ENCODE data around the gene FTO.
"Not testable (repeated sequence)": the region's sequence is repeated elsewhere in the genome, so short reads cannot be mapped to it uniquely, and the experiment has no call there.

The FTO gene

DNA sequence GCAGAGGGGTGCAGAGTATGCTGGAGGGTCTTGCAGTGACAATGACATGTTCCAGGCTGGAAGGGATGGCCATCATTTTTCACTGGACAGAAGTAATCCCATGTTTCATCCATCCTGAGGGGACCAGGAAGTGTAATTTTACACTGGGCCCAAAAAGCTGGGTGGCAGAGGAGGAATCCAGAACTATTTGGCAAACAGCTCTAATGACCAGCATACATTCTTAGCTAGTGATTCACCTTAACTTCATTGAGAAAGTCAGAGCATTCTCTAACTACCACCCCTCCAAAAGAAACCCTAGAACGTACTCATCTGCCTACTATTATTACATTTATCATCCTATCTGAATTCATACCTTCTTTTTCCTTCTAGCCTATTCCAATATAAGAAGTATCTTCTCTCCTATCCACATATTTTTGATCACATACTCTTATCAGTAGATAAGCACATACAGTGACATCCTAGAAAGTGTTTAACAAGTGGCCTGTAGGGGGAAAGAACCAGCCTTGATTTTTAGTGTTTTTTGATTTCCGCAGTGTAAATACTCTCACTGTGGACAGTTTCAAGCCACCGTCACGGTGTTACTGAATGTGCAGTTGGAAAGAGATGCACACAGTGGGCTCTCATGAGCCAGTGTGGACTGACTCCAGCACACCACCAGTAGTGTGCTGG is 118.1 kb downstream of the FTO start:
- no peak for DNase-seq

DNA sequence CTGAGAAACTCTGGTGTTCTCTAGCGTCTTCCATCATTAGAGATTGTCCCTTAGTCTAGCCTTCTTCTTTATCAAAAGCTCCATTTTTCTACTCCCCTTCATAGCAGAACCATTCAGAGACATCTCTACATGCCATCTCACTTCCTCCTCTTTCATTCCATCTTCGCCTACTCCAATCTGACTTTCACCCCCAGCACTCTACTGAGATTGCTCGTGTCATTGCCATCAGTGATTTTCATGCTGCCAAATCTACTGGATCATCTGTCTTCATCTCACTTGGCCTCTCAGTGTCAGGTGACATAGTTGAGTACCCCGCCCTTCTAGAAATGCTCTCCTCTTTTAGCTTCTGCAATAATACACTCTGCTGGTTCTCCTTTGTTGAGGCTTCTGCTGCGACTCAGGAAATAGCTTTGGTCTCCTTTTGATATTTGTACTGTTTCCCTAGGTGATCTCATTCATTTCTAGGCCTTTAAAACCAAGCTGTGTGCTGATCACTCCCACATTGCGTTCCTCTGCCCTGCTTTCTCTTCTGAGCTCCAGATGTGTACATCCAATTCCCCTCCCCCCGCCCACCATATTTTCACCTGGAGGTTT is 119.1 kb downstream of the FTO start:
- DNase-seq = no peak

DNA sequence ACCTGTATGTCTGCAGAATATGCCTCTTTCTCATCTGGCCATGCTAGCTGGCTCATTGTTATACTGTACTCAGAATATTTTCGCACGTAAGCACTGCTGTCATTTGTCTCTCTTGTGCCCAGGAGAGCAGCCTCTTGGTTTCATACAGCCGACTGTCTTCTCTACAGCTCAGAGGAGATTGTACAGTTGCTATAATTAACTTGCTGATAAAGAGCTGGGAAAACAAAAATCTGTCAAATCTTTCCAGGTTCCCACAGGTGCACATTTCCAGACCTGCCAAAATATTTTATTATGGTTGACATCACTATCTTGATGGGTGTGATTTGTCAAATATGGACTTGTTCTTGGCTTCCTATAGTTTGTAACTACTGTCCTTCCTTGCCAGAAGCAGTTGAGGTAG is 122.7 kb downstream of the FTO start:
- no peak for DNase-seq

DNA sequence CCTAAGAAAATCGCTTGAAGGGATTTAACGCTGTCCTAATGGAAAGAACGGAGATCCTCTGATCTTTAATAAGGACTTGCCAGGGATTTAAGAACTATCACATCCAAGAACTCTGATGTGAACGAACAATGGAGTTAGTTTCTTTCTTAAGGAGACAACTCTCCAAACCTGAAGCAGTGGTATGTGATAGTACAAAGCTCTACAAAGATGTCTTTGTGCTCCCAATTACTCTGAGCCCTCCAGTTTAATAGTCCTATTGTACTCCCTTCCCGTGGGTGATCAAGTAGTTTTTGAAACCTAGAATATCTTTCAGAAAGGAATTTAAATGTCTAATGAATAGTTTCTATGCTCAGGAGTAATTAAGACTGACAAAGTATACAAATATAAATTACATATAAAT is 123.8 kb downstream of the FTO start:
- DNase-seq = peak in 1 of 51 donors; percentile 51

DNA sequence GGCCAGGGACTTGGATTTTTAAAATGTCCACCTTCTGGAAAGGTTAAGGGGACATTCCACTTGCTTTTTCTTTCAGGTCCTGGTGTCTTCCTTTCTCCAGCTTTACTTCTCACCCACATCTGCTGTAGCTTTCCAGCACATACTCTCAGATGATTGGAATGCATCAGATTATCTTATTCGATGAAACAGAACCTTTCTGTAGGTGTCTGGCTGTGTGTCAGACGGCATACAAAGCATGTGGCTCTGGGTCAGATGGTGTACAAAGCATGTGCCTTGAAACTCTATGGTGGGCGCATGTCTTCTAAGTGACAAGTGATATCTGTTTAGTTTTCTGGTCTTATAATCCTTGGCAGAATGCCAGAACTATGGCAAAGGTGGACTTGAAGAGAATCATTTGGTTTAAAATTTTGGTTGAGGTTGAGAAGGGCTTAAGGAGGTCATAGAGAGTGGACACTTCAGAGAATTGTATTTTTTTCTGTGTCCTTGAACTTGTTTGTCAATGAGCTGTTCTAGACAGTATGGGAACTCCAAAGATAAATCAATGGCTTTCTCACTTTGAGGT is 125.3 kb downstream of the FTO start:
- no peak for DNase-seq

DNA sequence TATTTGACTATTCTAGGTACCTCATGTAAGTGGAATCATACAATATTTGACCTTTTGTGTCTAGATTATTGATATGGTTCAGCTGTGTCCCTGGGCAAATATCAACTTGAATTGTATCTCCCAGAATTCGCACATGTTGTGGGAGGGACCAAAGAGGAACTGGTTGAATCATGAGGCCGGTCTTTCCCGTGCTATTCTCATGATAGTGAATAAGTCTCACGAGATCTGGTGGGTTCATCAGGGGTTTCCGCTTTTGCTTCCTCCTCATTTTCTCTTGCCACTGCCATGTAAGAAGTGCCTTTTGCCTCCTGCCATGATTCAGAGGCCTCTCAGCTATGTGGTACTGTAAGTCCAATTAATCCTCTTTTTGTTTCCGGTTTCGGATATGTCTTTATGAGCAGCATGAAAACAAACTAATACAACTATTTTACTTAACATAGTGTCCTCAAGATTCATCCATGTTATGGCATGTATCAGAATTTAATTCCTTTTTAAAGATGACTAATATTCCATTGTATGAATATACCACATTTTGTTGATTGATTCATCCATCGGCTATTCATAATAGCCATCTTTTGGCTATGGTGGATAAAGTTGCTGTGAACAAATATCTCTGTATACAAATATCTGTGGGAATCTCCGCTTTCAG is 129.1 kb downstream of the FTO start:
- DNase-seq = no peak

DNA sequence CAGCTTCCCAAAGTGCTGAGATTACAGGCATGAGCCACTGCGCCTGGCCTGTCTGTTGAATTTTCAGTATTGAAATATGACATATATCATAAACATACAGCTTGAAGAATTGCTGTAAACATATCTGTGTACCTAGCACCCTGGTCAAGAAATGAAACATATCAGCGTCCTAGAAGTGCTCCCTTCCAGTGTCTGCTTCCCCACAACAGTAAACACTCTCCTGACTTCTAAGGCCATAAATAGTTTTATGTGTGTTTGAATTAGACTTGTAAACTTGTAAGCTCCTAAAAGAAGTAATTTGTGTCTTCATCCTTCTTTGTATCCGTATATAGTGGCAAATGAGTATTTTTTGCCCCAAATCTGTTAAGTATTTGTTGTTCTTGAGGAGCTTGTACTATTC is 132.2 kb downstream of the FTO start:
- no peak for DNase-seq

DNA sequence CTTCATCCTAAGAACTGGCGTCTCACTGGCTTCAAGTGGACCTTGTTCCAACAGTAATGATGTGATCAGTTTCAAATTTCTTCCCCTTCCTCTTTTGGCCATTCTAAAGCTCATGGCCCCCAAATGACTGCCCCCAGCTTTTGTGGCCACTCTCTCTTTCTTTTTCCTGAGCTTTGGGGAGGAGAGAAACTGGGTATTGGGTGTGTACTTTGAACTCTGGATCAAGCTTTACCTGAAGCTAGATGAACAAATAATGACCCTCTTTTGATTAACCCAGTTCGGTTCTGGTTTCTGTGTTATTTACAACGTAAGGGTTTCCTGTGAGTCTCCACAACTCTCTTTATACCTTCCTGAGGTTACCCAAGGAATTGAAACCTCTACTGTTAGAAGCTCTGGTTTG is 132.7 kb downstream of the FTO start:
- no peak for DNase-seq

DNA sequence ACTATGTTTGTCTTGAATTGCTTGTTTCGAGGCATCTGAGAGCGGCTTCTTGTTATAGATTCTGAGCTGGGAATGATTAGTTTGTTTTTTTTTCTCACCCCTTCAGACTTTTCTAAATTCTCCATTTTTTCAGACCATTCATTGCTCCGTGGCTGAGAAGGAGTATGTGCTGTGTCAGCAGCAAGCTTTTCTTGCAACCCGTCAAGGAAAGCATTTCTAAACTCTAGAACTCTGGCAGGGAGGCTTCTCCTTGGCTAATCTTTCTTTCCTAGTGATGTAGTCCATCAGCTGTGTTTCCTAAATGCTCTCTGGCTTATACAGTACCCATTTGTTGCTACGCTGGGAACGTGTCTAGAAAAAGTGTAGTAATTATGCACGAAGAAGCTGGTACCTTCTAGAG is 133.5 kb downstream of the FTO start:
- DNase-seq = peak in 2 of 51 donors; percentile 7 to 11

DNA sequence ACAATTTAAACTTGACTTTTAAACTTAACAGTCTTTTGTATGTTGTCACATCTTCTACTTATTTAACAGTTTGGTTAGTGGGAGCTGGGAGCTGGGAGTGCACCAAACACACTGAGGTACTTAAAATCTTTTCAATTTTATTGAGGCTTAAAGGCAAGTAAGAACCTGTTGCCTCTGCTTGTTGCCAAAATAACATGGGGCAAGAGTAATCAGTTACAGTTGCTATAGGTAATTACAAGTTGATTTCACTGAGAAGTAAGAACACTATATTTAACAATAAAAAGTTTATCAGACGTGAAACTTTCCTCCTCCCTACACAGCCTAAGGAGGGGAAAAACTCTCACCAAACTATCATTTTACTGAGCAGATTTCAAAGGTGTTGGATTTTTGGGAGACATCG is 135.2 kb downstream of the FTO start:
- DNase-seq = no peak

DNA sequence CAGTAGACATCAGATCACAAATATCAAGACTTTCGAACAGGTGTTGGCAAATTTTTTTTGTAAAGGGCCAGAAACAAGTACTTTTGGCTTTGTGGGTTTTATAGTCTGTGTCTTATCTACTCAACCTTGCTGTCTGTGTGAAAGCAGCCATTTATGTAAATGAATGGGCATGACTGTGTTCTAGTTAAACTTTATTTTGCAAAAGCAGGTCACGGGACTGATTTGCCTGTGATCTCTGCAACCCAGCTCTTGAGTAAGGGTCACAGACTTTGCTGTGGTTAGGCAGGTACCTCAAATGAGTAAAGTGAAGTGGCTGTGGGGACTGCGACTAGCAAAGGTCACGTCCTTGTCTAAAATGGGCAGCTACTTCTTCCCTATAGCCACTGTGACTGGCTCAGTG is 136.5 kb downstream of the FTO start:
- no peak for DNase-seq

DNA sequence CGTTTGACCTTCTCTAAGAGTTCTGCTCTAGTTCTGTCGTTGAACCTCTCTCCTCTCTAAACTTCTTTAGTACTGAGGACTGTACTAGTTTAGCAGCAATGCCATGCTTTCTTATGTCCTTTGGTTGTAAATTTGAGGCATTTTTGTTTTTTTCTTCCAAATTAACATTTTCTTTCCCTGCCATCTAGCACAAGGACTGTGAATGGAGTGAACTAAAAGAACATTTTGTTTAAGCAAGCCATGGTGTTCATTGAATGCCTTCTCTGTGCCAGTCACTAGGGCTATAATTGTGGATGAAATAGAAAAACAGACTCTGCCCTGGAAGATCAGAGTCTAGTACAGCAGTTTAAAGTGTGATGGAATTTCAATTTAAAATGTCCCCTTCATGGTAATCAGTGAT is 137.9 kb downstream of the FTO start:
- DNase-seq = peak in 2 of 51 donors; percentile 34 to 65

DNA sequence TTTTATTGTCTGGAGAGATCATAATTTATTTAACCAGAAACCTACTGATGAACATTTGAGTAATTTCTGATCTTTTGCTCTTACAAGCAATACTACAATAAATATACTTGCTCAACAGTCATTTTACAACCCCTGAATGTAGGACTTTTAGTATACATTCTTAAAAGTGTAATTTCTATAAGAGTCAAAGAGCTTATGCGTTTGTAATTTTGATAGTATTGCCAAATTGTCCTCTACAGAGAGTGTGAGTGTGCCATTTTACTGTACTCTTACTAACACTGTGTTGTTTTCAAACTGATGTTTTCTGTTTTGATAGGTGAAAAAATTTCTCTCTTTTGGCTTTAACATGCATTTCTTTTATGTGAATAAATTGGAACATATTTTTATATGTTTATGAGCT is 139.1 kb downstream of the FTO start:
- no peak for DNase-seq

DNA sequence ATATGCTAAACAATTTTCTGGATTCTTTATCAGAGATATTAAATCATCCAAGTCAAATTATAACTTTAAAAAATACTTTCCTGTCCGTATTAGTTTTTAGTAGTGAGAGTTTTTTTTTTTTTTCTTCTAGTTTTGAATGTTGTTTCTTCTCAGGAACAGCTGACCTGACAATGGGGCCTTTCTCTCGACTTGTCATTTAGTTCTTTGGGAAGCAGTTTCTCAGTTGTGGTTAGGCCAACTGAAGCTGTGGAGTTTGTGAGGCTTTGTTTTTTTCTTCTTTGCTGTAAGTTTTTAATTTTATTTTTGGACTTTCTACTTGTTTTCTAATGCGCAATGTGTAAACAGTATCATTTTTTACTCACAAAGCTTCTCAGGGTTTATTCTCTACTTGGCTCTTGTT is 140.8 kb downstream of the FTO start:
- peak in 7 of 51 donors; percentile 5 to 29 (median 10) for DNase-seq

DNA sequence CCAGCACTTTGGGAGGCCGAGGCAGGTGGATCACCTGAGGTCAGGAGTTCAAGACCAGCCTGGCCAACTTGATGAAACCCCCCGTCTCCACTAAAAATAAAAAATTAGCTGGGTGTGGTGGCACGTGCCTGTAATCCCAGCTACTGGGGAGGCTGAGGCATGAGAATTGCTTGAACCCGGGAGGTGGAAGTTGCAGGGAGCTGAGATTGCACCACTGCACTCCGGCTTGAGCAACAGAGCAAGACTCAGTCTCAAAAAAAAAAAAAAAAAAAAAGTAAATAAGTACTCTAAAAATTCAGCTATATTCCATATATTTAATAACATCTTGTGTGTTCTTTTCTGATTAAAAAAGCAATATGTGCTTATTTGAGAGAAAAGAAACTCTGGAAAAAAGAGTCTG is 142.6 kb downstream of the FTO start:
- not testable (repeated sequence) for DNase-seq

DNA sequence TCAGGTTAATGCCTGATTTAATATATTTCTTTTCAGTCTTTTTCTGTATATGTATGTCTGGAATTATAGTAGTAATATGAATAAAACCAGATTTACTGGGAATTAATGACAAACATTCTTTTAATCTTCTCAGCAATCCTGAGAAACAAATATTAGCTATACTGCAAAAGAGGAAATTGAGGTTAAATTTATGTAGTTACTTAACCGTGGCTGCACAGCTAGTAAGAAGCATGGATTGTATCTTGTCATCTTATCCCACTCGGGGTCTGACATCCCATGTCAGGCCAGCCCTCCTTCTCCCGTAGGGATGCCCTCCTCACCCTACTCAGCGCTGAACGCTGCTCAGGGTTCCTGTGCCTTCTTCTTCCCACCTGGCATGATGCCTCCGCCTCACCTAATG is 143.0 kb downstream of the FTO start:
- no peak for DNase-seq

DNA sequence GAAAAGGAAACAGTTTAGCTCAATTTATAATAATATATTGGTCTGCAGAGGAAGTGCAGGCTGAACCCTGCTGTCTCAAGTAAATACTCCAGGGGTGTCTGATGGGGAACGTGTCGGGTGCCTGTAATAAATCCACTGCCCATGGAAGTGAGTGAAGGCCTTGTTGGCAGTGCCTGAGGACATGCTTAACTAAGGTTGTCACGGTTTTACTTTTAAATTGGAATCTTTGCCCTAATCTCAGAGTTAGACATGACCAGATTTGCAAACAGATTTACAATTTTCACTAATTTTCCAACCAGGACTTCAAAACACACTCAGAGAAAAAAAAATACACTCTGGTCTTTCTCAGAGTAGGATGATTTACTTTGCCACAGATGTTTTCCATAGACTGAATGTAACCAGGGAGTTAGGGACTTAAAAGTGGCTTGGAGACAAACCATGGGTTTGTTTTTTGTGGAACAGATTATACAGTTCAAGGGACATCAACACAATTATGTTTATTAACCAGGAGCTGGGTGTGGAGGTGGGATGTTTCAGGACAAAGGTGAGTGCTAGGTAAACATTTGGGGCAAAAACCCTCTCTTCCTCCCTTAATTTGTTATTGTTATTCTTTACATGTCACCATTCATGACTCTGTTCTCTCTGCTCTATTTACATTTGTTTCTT is 144.5 kb downstream of the FTO start:
- DNase-seq = no peak

DNA sequence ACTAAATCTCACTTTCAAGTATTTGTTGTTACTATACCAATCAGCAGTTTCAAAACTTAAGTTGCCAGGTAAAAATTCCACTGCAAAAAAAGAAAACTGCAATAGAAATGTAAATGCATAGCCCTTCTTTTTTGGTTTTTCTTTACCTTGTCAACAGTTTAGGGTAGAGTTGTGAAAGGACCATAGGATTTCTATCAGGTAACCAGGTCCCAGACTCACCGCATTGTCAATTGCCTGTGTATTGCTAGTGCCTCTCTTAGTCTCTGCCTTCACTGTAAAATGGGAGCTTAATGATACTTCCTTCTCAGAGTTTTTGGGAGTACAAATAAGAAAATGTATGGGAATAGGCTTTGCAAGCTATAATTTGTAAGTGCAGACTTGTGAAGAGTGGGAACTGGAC is 145.0 kb downstream of the FTO start:
- no peak for DNase-seq

DNA sequence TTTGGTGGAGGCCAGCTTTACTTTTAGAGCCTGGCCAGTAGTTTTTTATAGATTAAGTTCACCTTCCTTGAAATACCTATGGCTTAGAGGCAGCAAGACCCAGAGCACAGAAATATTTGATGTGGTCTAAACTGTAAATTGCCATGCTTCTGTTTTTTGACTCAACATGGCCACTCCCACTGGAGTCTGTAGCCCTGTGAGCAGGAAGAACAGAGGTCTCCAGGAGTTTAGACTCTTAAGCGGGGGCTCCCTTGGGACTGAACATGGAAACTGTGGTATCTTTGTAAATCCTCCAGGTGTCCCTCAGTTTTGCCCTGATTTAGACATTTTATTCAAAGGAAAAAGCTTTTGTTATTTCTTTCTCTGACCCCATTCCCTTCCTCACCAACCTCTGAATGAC is 145.6 kb downstream of the FTO start:
- DNase-seq = no peak

DNA sequence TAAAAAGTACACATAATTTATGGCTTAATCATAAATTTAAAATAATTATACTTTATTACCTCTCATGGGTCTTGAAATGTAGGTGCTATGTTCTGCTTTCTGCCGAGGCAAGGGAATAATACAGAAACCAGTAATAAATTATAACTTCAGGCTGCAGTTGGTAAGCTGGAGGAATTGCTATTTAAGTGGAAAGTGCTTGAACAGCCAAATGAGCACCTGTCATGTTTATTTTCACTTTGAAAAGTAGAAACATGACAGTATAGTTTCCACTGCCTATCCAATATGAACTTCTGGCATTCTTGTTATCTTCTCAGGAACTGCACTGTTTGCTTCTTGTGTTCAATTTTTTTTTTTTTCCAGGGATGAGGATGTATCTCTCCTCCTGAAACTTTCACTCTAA is 146.0 kb downstream of the FTO start:
- DNase-seq = no peak

DNA sequence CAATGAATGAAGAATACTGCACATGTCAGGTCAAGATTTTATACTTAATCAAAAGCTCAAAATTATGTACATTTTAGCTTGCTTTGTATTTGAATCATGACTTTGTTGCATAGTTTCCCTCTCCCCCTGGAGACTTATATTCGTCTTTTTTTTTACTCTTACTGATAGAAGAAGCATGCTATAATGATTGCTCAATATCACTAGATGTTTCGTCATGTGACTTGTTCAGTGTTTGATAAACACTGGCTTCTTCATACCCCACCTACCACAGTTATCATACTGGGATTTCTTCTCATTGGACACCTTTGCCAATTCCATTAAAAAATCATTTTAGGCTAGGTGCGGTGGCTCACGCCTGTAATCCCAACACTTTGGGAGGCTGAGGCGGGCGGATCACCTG is 148.7 kb downstream of the FTO start:
- DNase-seq = no peak

DNA sequence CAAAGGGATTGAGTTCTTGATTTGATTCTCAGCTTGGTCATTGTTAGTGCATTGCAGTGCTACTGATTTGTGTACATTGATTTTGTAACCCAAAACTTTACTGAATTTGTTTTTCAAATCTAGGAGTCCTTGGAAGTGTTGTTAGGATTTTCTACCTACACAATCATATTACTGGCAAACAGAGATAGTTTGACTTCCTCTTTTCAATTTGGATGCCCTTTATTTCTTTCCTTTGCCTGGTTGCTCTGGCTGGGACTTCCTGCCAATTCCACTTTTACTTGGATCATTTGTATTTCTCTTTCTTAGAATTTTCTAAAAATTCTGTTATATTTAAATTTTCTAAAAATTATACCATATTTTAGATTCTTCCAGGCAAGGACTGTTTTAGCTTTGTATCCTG is 151.1 kb downstream of the FTO start:
- no peak for DNase-seq

Data from hypothalamus (tissue), 51 donors.